Measurements from ENCODE around the gene ERRFI1. TPM values are rescaled to one million over a fixed set of nuclear protein-coding genes. Genes with fewer than 3 reads are reported as not detected.
A peak's percentile ranks its signal among the peaks of the same experiment; 100 is the strongest.

Gene ERRFI1
- total and polyA plus RNA-seq, 4 donors: 60.7 to 424 (median 106) TPM

DNA sequence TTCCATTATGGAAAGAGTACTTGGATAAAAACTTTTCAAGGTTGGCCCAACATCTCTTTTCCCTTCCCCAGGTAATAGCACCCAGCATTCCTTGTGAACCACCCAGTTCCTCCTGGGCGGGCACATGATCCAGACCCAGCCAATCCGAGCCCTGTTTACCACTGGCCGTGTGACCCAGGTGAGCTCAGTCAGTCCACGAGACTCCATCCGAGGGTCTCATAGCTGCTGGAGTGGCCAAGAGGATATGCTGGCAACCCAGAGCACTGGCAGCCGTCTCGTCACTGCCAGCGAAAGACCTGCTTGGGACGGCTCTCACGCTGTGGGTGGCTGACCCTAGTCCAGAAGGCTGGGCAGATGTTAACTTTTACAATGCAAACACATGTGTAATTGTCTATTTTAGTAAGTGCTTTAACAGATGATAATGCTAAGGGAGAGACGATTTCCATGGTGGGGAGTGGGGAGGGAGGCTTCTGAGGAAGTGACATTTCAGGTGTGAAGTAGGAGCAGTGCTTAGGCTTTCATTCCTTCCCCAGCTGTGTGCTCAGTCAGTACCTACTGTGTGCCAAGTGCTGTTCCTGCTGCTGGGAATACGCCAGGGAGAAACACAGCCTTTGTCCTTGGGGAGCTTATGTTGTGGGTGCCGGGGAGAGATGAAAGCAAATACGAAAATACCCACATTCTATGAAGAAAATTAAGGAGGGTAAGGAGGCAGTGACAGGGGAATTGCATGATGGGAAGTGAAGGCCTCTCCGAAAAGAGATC, 40.1 kb downstream of the ERRFI1 start (continued):
- TF ChIP-seq CTCF (IDR thresholded peaks at IDR 0.05; ENCODE audit: low read depth, low read length, missing input control) (no peak), FOXA2 (IDR thresholded peaks at IDR 0.05) (no peak), YY1 (IDR thresholded peaks at IDR 0.05) (no peak)

GRCh38 chr1:7984811-7985210, 41.3 kb downstream of the ERRFI1 start:
- TF ChIP-seq RXRA (IDR thresholded peaks at IDR 0.05): no peak
- TF ChIP-seq ATF3 (IDR thresholded peaks at IDR 0.05): no peak
- no peak for TF ChIP-seq GABPA (IDR thresholded peaks at IDR 0.05 in 1 of 2, conservative IDR thresholded peaks at IDR 0.05 in 1 of 2)
- no peak for TF ChIP-seq RAD21 (IDR thresholded peaks at IDR 0.05)
- no peak for TF ChIP-seq JUND (IDR thresholded peaks at IDR 0.05)
- TF ChIP-seq, protein P1, sequence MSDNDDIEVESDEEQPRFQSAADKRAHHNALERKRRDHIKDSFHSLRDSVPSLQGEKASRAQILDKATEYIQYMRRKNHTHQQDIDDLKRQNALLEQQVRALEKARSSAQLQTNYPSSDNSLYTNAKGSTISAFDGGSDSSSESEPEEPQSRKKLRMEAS (IDR thresholded peaks at IDR 0.05): no peak
- TF ChIP-seq FOXA2 (IDR thresholded peaks at IDR 0.05): no peak
- no peak for TF ChIP-seq HNF4G (IDR thresholded peaks at IDR 0.05)
- peaks cover 10 to 39% (median 22%) of the 10 kb centered on the region in 4 donors for H3K36me3 ChIP-seq (ENCODE audit: control insufficient read depth in 4 of 4, insufficient read depth in 3 of 4, low read depth in 1 of 4, low read length in 3 of 4)
- H3K27me3 ChIP-seq (ENCODE audit: control insufficient read depth in 4 of 4, insufficient read depth in 4 of 4, low read length in 3 of 4): no peaks in the 10 kb centered on the region
- H3K27ac ChIP-seq (ENCODE audit: low read depth in 1 of 2, low read length in 2 of 2): no peak overlapping the region
- H3K9me3 ChIP-seq (ENCODE audit: control insufficient read depth in 4 of 4, low read length in 3 of 4): no peaks in the 10 kb centered on the region
- no peak overlapping the region for H3K9ac ChIP-seq (ENCODE audit: low read depth in 1 of 2, low read length in 2 of 2)
- H3K4me3 ChIP-seq (ENCODE audit: low read depth in 1 of 3, low read length in 3 of 3): no peak overlapping the region
- DNase-seq (ENCODE audit: low spot score): no peak
- peaks cover 3 to 22% (median 17%) of the 10 kb centered on the region in 4 donors for H3K4me1 ChIP-seq (ENCODE audit: control insufficient read depth in 4 of 4, insufficient read depth in 4 of 4, low read length in 3 of 4)
- 96% methylated on average over 15 of the region's 15 CpGs for WGBS

DNA sequence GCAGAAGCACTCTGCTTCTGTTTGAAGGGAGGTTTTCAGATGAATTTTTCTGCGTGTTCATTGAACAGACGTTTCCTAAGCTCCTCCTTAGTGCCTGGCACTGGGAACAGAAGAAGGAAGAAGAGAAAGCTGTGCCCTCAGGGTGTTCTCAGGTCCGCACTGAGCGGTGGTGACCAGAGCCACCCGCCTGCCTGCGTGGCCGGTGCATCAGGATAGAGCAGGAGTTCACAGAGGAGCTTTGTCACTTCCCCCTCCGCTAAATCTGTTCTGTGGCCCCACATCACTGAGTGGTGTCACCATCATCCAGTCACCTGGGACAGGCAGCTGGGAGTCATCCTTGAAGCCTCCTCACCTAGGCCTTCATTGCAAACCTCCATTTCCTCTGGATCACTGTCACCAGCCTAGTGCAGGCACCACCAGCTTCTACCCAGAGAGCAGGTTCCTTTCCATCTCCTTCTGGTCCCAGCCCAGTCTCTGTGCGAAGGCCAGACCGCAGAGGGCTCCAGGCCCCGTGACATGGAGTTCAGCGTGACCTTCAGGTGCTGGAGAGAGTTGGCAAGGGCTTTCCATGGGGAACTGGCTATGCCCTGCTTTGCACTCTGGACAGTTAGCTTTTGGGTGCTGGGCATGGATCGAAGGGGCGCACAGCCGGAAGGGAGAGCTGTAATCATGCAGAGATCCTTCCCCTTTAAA, 42.9 kb downstream of the ERRFI1 start:
- Histone ChIP-seq H3K27me3 (ENCODE audit: control insufficient read depth in 4 of 4, insufficient read depth in 4 of 4, low read length in 3 of 4) (no peaks in the 10 kb centered on the region), H3K36me3 (ENCODE audit: control insufficient read depth in 4 of 4, insufficient read depth in 3 of 4, low read depth in 1 of 4, low read length in 3 of 4) (peaks cover 11 to 50% (median 26%) of the 10 kb centered on the region in 4 donors), H3K9ac (ENCODE audit: low read depth in 1 of 2, low read length in 2 of 2) (peak overlapping the region in 1 of 2 donors; percentile 37), H3K9me3 (ENCODE audit: control insufficient read depth in 4 of 4, low read length in 3 of 4) (no peaks in the 10 kb centered on the region), H3K4me3 (ENCODE audit: low read depth in 1 of 3, low read length in 3 of 3) (no peak overlapping the region), H3K4me1 (ENCODE audit: control insufficient read depth in 4 of 4, insufficient read depth in 4 of 4, low read length in 3 of 4) (peaks cover 3 to 22% (median 17%) of the 10 kb centered on the region in 4 donors), H3K27ac (ENCODE audit: low read depth in 1 of 2, low read length in 2 of 2) (peak overlapping the region; percentile 10 to 46)
- 67% methylated on average over 15 of the region's 15 CpGs for WGBS
- no peak for DNase-seq (ENCODE audit: low spot score)
- TF ChIP-seq REST (IDR thresholded peaks at IDR 0.05) (no peak), HNF4A (conservative IDR thresholded peaks at IDR 0.05) (peak; percentile 9 to 43), JUND (IDR thresholded peaks at IDR 0.05) (no peak), SP1 (IDR thresholded peaks at IDR 0.05) (no peak), CTCF (IDR thresholded peaks at IDR 0.05; ENCODE audit: low read depth, low read length, missing input control) (no peak), YY1 (IDR thresholded peaks at IDR 0.05) (no peak), ATF3 (IDR thresholded peaks at IDR 0.05) (no peak), TAF1 (conservative IDR thresholded peaks at IDR 0.05) (no peak), NR2F2 (IDR thresholded peaks at IDR 0.05) (no peak), RXRA (IDR thresholded peaks at IDR 0.05) (peak in 1 of 2 donors; percentile 60), EGR1 (IDR thresholded peaks at IDR 0.05; ENCODE audit: low read depth in 2 of 2) (no peak), FOXA2 (IDR thresholded peaks at IDR 0.05) (no peak), GABPA (IDR thresholded peaks at IDR 0.05 in 1 of 2, conservative IDR thresholded peaks at IDR 0.05 in 1 of 2) (no peak)
- TF ChIP-seq, protein P1 (IDR thresholded peaks at IDR 0.05): no peak

Measured in liver (tissue), 9 donors.